Keratinocyte (primary cell): ENCODE data around the gene ACKR3. TPM values are rescaled to one million over a fixed set of nuclear protein-coding genes. Genes with fewer than 3 reads are reported as not detected.

Experiments used
- DNase-seq: peaks from one replicate; pipeline ENCODE4 v3.0.0-alpha.2; 2011; ENCODE audit warnings: low read depth, missing footprints, low spot score
- FAIRE-seq: peaks from 2 replicates; lab custom pipeline; 2011; peaks lifted over from hg19 to GRCh38; lab: Jason Lieb, UNC
- H2AFZ ChIP-seq: 2 replicates; pipeline ENCODE4 v1.6.0; 2012; ENCODE audit warnings: low read length, control low read depth, inconsistent platforms; ENCODE audit not compliant: control insufficient read depth
- H3K27ac ChIP-seq: 2 replicates; pipeline ENCODE4 v1.5.1; 2011; ENCODE audit warnings: low read length; ENCODE audit not compliant: control insufficient read depth, insufficient read depth
- H3K27me3 ChIP-seq: 3 replicates; pipeline ENCODE4 v1.6.0; 2011; ENCODE audit warnings: low read length; ENCODE audit not compliant: control insufficient read depth, insufficient read depth; ENCODE audit errors: extremely low read depth
- H3K36me3 ChIP-seq, 2 experiments: 2 replicates in 1 of 2; 3 replicates in 1 of 2; pipeline ENCODE4 v1.5.1; 2011; ENCODE audit warnings: low read length in 2 of 2, mild to moderate bottlenecking in 1 of 2; ENCODE audit not compliant: control insufficient read depth in 2 of 2, insufficient read depth in 2 of 2; ENCODE audit errors: extremely low read depth in 1 of 2
- H3K4me1 ChIP-seq: 3 replicates; pipeline ENCODE4 v1.5.1; 2011; ENCODE audit warnings: low read length; ENCODE audit not compliant: control insufficient read depth, insufficient read depth; ENCODE audit errors: extremely low read depth
- H3K4me2 ChIP-seq: 3 replicates; pipeline ENCODE4 v1.6.0; 2011; ENCODE audit warnings: low read depth, low read length; ENCODE audit not compliant: control insufficient read depth, insufficient read depth; ENCODE audit errors: extremely low read depth
- H3K4me3 ChIP-seq, 3 experiments: fragments of 200-600 bp in 1 of 3; sonication (generic) in 1 of 3; 2 replicates in 2 of 3; 3 replicates in 1 of 3; pipeline ENCODE4 v1.5.1; 2011 to 2016; ENCODE audit warnings: low read length in 3 of 3, mild to moderate bottlenecking in 3 of 3, control low read depth in 2 of 3, inconsistent platforms in 1 of 3, low read depth in 1 of 3, mixed read lengths in 1 of 3, mixed run types in 1 of 3, moderate library complexity in 1 of 3; ENCODE audit not compliant: control insufficient read depth in 2 of 3, insufficient read depth in 2 of 3; ENCODE audit errors: extremely low read depth in 1 of 3
- H3K79me2 ChIP-seq: 2 replicates; pipeline ENCODE4 v1.6.0; 2012; ENCODE audit warnings: low read length; ENCODE audit not compliant: control insufficient read depth, insufficient read depth
- H3K9ac ChIP-seq: 3 replicates; pipeline ENCODE4 v1.6.0; 2011; ENCODE audit warnings: low read length; ENCODE audit not compliant: control insufficient read depth, insufficient read depth; ENCODE audit errors: extremely low read depth
- H3K9me1 ChIP-seq: 3 replicates; pipeline ENCODE4 v1.6.0; 2011; ENCODE audit warnings: low read length; ENCODE audit not compliant: control insufficient read depth, insufficient read depth; ENCODE audit errors: extremely low read depth
- H3K9me3 ChIP-seq: 2 replicates; pipeline ENCODE4 v1.5.1; 2012; ENCODE audit warnings: low read depth, low read length; ENCODE audit not compliant: control insufficient read depth
- H4K20me1 ChIP-seq: 3 replicates; pipeline ENCODE4 v1.6.0; 2011; ENCODE audit warnings: low read length; ENCODE audit not compliant: control insufficient read depth, insufficient read depth; ENCODE audit errors: extremely low read depth
- CTCF ChIP-seq, 3 experiments: IDR thresholded peaks in 1 of 3; conservative IDR thresholded peaks in 1 of 3; optimal IDR thresholded peaks in 1 of 3; 2 replicates in 2 of 3; 3 replicates in 1 of 3; pipeline versions ENCODE3 to v1.5.1; 2011; ENCODE audit warnings: low read length in 3 of 3, mild to moderate bottlenecking in 3 of 3, moderate library complexity in 2 of 3, control low read depth in 1 of 3, inconsistent platforms in 1 of 3; ENCODE audit not compliant: insufficient read depth in 2 of 3; ENCODE audit errors: extremely low read depth in 1 of 3
- EZH2 ChIP-seq: IDR thresholded peaks from one replicate; pipeline ENCODE4 v1.6.1; 2012; ENCODE audit warnings: inconsistent platforms, mild to moderate bottlenecking, low read length, moderate library complexity
- dilution Hi-C: fragments of 300-500 bp; cut with MboI; formaldehyde crosslinking; loops from one replicate; pipeline ENCODE4 v1.7.0; 2020; ENCODE audit warnings: low sequenced_read_pairs; ENCODE audit not compliant: extremely low pct_ligation_motif_present
- polyA plus RNA-seq, 5 experiments: library from polyadenylated mRNA; depleted of rRNA in 3 of 5; stranded (reverse) in 3 of 5; stranded (forward) in 1 of 5; unstranded in 1 of 5; fragments of >200 nt; gene quantifications; 1 replicate in 1 of 5; 2 replicates in 3 of 5; 3 replicates in 1 of 5; pipeline versions ENCODE4 v1.2.1 to v1.2.3, GENCODE V29; 2011 to 2012; ENCODE audit warnings: missing spikeins in 2 of 5, low read depth in 1 of 5, low replicate concordance in 1 of 5

The ACKR3 gene
- polyA plus RNA-seq, 1 donor (not counting 4 experiments of a cell fraction or from before 2014, with no cell fraction given) = 29.4 TPM

- DNase-seq (no peak), FAIRE-seq (no peak)
- Histone ChIP-seq H3K27ac (no peak overlapping the region), H4K20me1 (no peaks in the 10 kb centered on the region), H3K4me3 (no peak overlapping the region), H3K4me2 (no peak overlapping the region), H3K36me3 (no peaks in the 10 kb centered on the region), H2AFZ (no peak overlapping the region), H3K9me1 (no peaks in the 10 kb centered on the region), H3K27me3 (no peaks in the 10 kb centered on the region), H3K79me2 (no peaks in the 10 kb centered on the region), H3K4me1 (no peaks in the 10 kb centered on the region), H3K9ac (no peak overlapping the region), H3K9me3 (no peaks in the 10 kb centered on the region)
- dilution Hi-C loops = no loop called here
- TF ChIP-seq CTCF (optimal IDR thresholded peaks at IDR 0.05 in 1 of 3, IDR thresholded peaks at IDR 0.05 in 1 of 3, conservative IDR thresholded peaks at IDR 0.05 in 1 of 3; ENCODE audit: extremely low read depth in 1 of 3, insufficient read depth in 2 of 3, low read length in 3 of 3) = no peak
- TF ChIP-seq EZH2 = no peak
These were observed 10.3 kb upstream of the ACKR3 start for GRCh38 chr2:236558993-236559978.

GRCh38 chr2:236561874-236562273 is 7.8 kb upstream of the ACKR3 start:
- no peak overlapping the region for H3K4me3 ChIP-seq
- no peak overlapping the region for H2AFZ ChIP-seq
- H3K27me3 ChIP-seq = peaks cover 4% of the 10 kb centered on the region
- H3K27ac ChIP-seq = no peak overlapping the region
- no peak overlapping the region for H3K4me2 ChIP-seq
- no peaks in the 10 kb centered on the region for H3K79me2 ChIP-seq
- H3K9me1 ChIP-seq = no peaks in the 10 kb centered on the region
- H4K20me1 ChIP-seq = no peaks in the 10 kb centered on the region
- H3K9me3 ChIP-seq = no peaks in the 10 kb centered on the region
- TF ChIP-seq CTCF (optimal IDR thresholded peaks at IDR 0.05 in 1 of 3, IDR thresholded peaks at IDR 0.05 in 1 of 3, conservative IDR thresholded peaks at IDR 0.05 in 1 of 3; ENCODE audit: extremely low read depth in 1 of 3, insufficient read depth in 2 of 3, low read length in 3 of 3) (no peak), EZH2 (no peak)
- FAIRE-seq (no peak), DNase-seq (no peak)
- dilution Hi-C loops = no loop called here
- H3K4me1 ChIP-seq = no peaks in the 10 kb centered on the region
- no peaks in the 10 kb centered on the region for H3K36me3 ChIP-seq
- no peak overlapping the region for H3K9ac ChIP-seq
